TTC549 (cell line): ENCODE results near the gene SCRN2.

Source experiments
- FAIRE-seq: peaks from 2 replicates; lab custom pipeline; 2012; peaks lifted over from hg19 to GRCh38; lab: Jason Lieb, UNC

Gene SCRN2

GRCh38 chr17:47821031-47821423, 20.0 kb downstream of the SCRN2 start:
- FAIRE-seq: no peak

DNA sequence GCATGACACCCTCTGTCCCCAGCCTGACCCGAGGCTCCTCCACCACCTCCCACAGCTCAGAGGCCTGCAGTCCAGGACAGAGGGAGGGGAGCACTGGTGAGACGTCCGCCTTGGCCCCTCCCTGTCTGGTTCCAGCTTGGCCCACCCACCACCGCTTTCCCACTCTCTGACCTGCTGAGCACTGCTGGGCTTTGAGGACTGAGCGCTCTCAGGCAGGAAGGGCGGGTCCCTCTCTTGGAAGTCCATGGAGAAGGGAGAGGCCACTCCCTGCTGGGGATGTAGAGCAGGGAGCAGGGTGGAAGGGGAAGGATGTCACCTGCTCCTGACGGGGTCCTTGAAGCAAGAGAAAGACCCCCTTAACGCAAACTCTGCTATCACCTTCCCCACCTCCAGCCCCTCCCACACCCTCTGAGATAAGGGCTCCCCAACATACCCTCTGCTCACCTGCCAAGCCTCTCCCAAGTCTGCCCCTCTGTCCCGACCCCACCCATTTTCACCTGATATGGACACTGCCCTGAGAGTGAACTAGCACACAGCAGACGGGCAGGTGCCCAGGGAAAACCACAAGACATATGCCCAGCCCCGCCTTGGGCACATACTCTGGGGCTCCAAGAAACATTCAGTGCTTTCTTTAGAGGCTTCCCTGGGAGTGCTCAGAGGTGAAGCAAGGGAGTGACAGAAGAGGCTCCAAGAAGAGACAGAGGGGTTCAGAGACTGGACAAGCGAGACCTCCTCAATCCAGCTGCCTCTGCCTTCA, 20.9 kb downstream of the SCRN2 start:
- FAIRE-seq: no peak

DNA sequence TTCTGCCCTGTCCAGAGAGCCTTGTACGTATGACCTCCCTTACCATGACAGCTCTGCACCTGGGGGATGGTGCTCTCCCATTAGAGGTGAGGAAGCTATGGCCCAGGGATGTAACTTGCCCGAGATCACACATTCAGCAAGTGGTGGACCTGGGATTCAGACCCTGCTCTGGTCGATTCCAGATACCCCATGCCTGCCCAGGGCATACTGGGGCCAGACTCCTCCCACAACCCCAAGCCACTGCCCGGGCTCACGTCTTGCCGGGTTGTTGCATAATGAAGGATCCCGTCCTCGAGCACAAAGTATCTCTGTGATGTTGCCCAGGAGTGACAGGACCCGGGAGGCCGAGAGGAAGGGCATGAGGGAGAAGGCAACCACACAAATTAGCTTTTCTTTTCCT, 21.6 kb downstream of the SCRN2 start:
- FAIRE-seq: no peak

GRCh38 chr17:47818002-47818695, 22.9 kb downstream of the SCRN2 start:
- no peak for FAIRE-seq

GRCh38 chr17:47816947-47817346, 24.1 kb downstream of the SCRN2 start:
- no peak for FAIRE-seq

DNA sequence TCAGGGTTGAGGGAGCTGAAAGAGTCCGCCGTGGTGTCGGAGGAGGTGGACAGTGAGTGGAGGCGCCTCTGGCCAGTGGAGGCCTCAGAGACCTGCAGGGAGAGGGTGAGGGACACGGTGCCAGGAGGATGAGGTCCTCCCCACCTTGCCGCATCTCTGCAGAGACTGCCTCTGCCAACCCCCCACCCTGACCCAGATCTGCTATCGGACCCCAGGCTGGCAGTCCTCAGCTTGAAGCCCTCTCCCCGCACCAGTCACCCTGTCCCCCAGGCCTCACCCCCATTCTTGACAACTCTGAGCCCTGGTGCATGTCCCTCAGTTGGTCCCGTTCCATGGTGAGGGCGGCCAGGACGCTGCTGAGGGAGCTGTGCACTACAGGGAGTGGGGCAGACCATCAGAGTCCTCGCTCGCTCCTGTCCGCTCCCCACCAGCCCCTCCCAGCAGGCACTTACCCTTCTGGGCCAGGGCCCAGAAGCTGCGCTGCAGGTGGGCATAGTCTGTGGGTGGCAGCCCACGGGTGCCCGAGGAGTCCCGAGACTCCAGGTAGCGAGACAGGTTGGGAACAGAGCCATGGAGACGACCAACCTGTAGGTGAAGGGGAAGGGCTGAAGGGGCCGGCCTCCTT, 24.9 kb downstream of the SCRN2 start:
- FAIRE-seq: no peak

GRCh38 chr17:47815106-47815918, 25.8 kb downstream of the SCRN2 start:
- FAIRE-seq: no peak

- no peak for FAIRE-seq
Measured at GRCh38 chr17:47813512-47814031, 27.5 kb downstream of the SCRN2 start.

GRCh38 chr17:47813077-47813476, 28.0 kb downstream of the SCRN2 start:
- FAIRE-seq: no peak

DNA sequence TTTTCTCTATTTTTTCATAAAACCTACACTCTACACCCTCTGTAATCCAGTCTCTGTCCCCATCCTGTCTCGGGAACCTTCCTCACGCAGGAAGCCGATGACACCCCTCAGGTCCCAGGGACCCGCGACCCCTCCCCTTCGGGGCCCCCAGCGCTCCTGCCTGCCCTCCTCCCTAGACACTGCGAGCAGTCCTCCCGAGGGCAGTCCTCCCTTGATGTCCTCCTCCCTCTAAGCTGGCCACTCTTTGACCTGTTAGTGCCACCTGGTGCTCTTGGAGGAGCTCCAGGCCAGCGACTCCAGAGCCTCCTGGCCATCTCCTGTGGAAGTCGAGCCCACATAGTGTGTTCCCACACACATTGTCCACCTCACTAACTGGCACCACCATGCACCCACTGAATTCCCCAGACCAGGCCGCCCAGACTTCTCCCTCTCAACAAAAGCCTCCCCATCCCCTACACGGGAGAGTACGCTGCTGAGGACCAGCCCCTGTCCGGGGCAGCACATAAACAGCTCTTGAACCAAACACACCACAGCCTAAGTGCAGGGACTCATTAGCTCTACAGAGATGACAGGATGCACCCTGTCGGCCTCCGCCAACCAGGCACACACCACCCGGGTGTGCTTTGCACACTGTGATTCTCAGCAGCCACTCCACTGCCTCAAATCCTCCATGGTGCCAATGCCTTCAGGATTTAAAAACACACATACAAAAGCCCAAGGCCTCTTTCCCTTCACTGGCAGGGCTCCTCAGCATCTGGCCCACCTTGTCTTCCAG, 28.7 kb downstream of the SCRN2 start:
- FAIRE-seq: no peak

DNA sequence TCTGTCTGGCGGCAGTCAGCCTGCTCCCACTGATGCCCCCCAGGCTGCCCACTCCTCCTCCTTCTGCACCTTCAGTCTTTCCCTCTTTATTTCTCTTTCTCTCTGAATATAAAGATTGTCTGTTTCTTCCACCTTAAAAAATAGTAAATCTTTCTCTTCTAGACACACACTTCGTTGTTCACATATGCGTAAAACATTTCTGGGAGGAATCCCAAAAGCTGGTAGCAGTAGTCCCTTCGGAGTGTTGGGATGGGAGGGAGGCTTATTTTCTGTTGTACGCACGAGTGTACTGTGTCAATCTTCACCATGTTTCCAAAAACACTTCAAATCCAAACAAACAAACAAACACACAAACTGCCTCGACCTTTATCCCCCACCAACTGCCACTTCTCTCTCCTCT, 29.4 kb downstream of the SCRN2 start:
- FAIRE-seq: no peak

DNA sequence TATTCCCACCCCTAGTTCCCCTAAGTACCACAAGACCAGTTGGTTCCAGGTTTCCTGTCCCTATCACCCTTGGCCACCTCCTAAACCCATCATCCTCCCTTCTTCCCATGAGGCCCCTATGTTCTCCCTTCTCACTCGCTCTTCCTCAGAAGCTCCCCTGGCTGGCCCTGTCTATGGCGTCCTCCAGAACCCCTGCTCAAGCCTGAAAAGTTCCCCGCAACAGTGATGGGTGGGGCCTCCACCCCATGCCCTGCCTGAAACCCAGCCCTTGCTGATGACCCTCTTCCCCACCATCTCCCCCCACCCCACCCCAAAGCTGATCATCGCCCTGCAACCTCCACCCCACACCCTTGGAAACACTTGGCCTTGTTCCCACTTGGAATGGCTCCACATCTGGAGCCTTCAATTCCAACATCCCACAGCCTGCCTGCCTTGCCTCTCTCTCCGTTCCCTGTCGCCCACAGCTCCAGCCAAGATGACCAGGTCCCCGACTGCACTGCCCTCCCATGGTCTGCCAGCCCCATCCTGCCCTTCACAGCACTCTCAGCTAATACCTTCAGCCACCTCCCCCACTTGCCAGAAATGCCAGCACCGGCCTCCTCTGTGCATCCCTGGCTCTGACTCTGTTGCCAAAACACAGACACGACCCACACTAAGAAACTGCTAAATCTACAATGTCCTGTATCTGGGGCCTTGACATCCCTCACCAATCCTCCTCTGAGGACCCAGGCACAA, 30.0 kb downstream of the SCRN2 start:
- no peak for FAIRE-seq

DNA sequence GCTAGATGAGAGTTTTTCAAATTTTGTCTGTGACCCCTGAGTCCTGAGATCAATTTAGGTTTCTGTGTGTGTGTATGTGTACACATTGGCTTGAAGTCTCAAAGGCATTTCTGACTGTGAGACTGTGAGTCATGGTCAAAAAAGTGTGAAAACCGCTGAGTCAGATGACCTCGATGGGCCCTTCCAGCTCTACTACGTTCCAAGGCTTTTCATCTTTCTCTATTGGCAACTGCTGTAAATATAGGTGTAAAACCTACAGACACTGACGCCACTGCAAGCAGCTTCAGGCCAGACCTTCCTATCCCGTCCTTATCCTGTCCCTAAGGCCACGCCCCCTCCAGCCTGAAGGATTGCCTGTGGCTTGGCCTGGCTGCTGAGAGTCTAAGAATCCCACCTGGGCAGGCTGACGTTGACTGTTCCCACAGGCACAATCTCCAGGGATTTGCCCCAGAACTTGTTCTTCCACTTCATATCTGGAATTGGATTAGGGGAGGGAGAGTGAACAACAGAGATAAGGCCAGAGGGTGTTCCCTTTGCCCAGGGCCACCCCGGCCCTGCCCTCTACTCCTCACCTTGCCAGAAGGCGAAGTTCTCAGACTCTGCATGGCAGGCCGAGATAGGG, 30.8 kb downstream of the SCRN2 start:
- FAIRE-seq: no peak

DNA sequence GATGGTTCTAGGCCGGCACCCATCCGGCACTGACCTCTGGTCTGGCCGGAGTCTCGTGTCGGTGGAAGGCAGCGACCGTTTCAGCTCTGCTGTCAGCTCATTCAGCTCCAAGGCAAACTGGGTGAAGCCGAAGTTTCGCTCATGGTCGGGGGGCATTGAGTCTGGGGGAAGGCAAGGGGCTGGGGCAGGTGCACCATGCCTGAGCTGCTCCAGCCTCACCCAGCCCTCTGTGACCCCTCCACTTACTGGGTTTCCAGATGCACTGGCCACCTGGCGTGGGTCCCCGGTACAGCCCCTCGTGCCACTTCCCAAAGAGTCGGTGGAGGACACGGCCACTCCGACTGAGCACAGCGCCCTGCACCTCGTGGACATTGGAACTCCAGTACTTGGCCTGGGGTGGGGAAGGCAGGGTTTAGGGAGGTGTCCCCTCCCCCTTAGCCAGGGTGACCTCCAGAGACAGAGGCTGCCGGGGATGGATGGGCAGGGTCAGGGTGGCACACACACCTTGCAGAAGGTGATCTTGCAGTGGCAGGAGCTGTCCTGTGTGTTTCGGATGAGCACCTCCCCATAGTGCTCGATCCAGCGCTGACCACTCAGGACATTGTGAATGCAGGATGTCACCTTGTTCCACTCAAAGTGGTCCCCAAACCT, 32.1 kb downstream of the SCRN2 start:
- FAIRE-seq: no peak

DNA sequence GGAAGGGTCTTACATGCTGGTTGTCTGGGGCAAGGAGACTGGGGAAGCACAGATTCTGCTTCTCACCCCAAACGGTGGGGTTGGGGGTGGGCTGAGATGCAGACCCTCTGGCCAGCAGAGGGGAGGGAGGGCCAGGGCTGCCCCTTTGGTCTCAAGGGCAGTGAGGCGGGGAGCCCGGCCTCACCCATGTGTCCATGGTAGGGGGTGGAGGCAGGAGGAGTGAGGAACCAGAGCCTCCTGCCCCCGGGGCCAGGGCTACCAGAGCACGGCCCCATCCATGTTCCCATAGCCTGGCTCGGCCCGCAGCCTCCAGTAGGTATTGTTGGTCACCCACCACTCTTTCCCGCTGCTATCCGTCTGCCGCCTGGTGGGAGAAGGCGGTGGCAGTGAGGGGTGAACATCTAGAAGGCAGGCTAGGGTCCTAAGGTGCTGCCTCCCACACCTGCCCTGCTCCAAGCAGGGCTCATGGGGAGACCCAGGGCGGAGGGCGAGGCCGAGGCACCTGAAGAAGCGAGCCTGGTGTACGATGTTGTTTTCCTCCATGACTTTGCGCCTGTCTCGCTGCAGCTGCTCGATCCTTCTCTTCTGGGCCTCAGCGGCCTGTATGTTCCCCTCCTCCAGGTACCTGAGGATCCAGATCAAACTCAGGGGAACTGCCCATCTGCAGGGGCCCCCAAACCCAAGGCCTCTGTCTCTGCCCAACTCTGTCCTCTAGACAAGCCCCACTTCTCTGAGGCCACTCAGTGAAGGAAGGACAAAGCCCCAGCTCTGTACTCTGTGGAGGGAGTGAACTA, 32.8 kb downstream of the SCRN2 start:
- FAIRE-seq: no peak

DNA sequence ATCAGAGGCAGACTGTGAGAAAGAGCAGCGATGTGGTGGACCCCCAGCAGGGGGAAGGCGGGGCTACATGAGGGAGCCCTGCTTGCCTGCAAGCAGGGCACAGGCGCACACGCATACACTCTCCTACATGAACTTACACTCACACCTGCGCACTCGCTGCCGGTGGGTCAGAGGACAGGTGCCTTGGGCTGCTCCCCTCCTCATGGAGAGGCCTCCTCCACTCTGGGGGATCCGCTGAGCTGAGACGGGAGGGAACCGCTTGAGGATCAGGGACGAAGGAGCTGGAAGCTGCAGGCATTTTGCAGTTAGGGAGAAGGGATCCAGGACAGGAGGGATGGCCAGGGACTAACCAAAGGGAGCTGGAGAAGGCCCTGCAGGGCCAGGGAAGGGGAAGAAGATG, 33.7 kb downstream of the SCRN2 start:
- no peak for FAIRE-seq

- no peak for FAIRE-seq
Measured at GRCh38 chr17:47806913-47807255, 34.2 kb downstream of the SCRN2 start.

DNA sequence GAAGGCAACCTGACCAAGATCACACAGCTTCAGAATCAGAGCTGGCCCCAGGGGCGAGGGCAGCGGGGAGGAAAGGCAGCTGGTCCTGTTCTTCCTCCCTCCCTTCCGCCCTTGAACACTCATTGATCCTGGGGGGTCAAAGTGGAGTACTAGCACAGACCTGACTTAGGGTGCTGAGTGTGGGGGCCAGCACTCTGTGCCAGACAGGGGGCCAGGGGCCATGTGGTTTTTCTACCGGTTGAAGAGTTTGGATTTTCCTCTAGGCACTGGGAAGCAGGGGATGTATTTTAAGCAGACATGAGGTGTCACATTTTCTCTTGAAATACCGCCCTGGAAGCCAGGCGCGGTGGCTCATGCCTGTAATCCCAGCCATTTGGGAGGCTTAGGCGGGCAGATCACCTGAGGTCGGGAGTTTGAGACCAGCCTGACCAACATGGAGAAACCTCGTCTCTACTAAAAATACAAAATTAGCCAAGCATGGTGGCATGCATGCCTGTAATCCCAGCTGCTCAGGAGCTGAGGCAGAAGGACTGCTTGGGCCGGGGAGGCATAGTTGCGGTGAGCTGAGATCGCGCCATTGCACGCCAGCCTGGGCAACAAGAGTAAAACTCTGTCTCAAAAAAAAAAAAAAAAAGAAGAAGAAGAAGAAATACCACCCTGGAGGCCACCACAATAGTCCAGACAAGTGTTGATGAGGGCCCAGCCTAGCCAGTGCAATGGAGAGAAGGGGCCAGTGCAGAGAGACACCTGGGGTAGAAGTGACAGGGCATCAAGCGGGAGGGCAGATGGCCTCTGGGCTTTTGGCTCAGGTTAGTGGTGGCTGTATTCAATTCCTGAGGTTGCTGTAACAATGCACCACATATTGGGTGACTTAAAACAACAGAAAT, 34.8 kb downstream of the SCRN2 start:
- no peak for FAIRE-seq
